GM21381 (cell line): ENCODE data around the gene BTBD9.

Source experiments
- ATAC-seq: cut with Tn5 transposase; IDR thresholded peaks from one replicate; pipeline ENCODE4 v1.9.1; 2021; ENCODE audit warnings: mild to moderate bottlenecking, moderate library complexity; ENCODE audit not compliant: unreplicated experiment

BTBD9 gene

DNA sequence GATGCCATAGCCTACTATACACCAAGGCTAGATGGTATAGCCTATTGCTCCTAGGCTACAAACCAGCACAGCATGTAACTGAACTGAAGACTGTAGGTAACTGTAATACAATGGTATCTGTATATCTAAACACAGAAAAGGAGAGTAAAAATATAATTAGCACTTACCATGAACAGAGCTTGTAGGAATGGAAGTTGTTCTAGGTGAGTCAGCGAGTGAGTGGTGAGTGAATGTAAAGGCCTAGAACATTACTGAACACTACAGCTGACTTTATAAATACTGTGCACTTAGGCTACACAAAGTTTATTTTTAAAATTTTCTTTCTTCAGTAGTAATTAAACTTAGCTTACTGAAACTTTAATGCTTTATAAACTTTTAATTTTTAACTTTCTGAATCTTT, 129.5 kb downstream of the BTBD9 start:
- ATAC-seq = no peak

DNA sequence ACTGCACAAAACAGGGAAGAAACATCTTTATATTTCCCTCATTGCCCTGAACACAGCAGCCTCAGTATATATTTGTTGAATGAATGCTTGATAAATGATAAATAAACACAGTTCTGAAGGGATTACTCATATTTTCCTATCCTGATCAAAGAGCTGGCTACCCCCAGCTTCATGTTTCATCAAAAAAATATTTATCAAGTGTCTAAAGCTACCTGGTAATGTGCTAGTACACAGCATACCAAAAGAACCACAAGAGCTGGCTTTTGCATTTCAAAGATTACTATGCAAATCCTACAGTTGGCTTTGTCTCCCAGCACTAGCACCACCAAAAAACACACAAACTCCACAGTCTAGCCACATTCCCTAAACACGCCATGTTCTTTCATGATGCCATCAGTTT, 130.0 kb downstream of the BTBD9 start:
- ATAC-seq = no peak

DNA sequence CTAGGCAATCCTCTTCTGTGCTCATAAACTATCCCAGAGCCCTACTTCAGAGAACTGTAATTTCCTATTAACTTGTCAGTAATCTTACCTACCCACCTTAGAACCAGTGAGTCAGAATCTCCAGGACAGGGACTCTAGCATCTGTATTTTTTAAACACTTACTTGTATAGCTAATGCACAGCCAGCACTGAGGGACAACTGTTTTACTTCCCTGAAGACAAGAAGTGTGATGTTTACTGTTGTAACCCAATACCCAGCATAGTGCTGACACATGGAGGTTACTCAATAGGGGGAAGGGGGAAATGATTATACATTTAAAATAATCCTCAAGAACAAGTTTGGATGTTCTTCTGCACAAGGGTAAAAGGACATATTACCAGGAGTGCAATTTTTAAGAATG, 130.8 kb downstream of the BTBD9 start:
- no peak for ATAC-seq

DNA sequence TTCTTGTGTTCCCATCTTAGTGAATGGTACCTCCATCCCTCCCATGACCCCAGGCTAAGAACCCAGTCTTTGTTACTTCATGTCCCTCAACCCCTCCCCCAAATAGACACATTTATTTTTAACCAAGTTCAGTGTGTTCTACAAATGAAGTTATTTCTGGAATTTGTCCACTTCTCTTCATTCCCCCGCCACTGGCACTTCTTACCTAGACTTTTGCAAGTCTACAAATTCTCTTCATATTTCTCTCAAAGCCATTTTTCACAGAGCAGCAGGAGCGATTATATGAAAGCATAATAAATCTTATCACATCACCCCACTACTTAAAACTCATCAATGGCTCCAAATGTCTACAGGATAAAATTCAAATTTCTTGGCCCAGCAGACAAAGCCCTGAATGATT, 131.4 kb downstream of the BTBD9 start:
- no peak for ATAC-seq

DNA sequence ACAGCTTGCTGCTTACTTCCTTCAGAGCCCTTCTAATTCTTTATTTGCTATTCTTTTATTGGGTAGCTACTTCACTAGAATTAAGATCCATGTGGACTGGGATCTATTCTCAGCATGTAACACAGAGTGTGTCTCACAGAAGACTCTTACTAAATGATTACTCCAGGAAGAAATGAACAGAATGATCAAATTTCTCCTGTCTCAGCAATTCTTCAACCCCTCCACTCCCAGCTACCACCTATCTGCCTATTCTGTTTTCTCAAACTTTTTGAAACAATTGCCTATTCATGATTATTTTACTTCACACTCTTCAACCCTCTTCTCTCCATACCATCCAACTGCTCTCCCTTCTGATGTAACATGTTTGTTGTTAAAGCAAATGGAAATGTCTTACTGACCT, 132.6 kb downstream of the BTBD9 start:
- no peak for ATAC-seq

DNA sequence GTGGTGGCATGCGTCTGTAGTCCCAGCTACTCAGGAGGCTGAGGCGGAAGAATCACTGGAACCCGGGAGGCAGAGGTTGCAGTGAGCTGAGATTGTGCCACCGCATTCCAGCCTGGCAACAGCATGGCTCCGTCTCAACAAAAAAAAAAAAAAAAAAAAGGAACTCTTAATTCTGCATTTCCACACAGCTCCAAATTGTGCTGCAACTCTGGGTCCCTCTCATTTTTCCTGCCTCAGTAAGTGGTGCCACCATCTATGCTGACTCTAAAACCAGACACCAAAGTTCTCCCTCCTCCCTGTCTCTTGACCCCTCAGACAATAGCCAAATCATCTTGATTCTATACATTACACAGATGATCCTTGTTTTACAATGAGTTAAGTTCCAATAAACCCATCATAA, 133.9 kb downstream of the BTBD9 start:
- no peak for ATAC-seq

DNA sequence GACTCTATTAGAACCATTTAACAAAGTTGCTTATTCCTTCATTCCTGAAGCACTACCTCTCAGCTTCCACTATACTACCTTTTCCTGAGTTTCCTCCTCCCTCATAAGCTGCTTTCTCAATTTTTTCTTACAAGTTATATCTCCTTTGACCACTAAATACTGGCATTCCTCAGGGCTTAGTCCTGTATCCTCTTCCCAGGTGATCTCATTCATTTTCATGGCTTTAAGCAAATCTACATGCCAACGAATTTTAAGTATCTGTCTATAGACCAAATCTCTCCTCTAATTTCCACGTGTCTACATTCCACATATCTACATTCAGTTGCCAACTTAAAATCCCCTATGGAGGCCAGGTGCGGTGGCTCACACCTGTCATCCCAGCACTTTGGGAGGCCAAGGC, 134.7 kb downstream of the BTBD9 start:
- ATAC-seq = no peak

DNA sequence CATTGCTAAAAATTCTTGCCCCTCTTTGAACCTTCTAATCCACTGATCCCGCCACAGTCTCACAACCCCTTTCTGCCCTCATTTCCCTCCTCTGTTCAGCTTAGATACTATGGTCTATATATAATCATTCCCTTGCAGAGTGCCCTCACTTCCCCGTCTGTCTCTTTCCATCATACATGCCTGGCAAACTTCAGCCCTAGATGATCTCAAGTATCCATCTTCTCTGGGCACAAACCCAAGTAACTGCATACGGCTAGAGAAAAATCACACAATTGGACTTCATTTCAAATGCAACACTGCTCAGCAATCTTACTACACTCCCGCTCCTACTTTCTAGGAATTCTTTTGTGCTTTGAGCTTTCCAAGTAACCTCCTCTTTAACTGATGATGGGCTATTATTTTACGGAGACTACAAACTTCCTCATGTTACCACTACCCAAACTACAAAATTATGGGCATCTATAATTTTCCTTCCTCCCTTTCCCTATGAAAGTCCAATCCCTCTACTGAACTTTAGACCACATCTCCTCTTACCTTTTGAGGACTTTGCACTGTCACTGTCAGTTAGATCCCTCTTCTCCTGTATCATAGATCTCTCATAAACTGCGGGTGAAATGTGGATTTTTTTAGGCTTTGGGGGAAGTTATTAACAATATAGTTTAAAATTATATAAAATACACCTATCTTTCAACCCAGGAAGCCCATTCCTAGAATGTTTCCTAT, 135.6 kb downstream of the BTBD9 start:
- no peak for ATAC-seq

DNA sequence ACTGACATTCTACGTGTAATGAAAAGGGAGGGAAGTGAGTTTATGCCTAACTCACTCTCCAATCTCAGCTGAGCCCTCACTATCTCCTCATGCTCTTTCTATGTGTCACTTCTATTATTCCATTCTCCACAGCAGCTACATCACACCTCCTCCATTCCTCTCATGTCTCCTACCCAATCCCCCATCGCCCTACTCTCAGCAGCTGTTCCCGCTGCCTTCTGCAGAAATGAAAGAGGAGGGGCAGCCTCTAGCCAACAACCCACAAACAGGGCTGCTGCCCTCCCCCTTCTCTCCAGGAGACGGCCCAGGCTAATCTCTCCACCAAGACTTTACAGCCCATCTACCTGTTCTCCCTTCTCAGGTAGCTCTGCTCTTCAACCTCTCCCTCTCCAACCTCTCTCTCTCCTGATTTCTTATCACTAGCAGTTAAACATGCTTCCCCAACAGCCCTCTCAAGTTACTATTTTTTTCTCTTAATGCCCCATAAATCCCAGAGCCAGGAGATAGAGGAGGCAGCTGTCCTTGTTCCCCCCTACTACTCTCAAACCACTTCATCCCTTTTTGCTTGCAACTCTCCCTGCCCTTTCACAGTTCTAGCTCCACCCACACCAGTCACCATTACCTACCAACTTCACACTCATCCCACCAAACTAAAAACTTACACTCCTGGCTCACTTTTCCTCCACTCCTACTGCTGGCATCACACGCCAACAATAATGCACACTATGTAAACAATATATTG, 136.5 kb downstream of the BTBD9 start:
- ATAC-seq = no peak

DNA sequence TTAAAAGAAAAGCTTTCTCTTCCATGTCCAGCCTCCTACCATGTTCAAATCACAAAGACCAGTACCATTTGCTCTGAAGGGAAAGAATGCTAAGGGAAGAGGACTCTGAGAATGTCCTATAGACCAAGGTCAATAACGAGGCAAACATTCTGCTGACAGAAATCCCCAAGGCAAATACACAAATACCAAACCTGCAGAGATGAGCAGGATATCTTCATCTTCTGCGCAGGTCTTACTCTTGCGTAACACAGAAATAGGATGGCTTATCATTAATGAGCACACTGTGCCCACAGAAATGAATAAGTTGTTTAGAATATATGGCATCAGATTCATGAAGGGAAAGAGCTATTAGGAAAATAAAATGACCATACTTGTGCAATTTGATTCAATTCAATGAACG, 137.3 kb downstream of the BTBD9 start:
- no peak for ATAC-seq

DNA sequence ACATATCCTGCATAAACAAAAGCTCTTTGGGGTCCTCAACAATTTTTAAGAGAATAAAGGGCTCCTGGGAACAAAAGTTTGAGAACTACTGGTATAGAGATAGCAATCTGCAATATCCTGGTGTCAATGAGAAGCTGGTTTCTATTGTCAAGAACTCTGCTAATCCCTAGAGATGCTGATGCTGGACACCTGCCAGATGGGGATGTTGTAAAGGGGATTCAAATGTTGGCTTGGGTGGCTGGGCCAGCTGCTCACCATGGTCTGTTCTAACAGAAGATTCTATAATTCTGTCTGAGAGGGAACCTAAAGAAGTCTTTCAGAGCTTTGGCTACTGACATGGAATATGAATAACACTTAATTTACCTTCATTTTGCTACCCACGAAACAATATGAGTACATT, 137.8 kb downstream of the BTBD9 start:
- no peak for ATAC-seq

DNA sequence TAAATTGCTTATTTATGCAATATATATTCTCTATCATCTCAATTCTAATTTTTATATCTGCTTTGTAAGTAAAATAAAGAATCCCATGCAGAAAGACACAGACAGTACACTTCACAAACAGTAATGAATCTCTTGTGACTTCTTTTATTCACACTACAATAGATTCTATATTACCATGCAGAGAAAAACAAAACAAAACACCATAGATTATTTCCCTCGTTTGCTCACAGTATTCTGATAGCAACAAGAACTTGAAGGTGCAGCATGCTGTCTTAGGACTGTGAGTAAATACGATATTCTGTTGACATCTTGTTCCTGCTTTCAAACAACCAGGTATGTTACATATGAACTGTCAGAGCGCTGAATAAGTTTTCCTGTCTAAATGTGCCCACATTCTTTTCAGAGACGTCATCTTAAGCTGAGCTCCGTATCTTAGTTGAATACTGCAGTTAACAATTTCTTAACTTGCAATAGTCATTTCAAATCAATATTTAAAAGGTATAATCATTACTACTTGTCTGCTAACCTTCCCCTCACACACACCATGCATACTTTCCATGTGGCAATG, 140.1 kb downstream of the BTBD9 start:
- no peak for ATAC-seq

DNA sequence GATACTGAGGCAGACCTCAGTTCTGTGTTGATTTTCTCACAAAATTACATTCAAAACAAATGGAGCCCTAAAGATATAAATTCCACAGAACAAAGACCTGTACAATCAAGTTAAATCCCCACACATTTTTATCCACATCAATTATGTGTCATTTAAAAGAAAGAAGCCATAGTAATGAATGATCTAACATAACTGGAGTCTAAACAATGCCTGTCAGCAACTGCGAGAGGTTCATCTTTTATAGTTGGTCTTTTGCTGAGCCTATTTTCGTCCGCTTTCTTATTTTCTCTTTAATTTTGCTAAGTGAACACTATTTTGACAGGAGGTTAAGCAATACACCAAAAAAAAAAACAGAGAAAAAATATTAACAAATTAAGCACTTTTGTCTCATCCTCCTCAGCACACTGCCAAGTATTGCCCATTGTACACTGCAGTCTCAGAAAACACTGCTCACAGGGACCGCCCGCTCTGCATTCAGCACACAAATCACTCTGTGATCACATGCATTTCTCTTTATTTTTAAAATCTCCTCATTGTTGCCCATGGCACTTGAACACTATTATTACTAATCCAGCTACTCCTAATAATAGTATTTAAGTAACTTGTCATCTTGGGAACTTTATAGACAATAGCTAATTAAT, 140.8 kb downstream of the BTBD9 start:
- ATAC-seq = no peak

DNA sequence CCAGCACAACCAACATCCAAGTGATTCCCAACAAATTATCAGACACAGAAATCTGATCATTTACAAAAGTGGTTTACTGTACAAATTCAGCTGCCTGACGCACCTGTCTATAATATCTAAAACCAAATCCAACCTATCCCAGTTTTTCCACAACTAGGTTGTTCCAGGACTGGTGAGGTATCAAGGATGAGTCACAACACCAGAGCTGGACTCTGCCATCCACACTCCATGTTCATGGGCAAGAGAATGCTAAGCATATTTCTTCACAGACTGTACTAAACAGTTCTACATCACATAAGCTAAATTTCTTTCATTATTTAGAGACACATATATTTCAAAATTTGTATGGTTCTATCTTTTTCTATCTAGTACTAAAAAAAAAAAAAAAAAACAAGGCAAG, 141.6 kb downstream of the BTBD9 start:
- no peak for ATAC-seq

DNA sequence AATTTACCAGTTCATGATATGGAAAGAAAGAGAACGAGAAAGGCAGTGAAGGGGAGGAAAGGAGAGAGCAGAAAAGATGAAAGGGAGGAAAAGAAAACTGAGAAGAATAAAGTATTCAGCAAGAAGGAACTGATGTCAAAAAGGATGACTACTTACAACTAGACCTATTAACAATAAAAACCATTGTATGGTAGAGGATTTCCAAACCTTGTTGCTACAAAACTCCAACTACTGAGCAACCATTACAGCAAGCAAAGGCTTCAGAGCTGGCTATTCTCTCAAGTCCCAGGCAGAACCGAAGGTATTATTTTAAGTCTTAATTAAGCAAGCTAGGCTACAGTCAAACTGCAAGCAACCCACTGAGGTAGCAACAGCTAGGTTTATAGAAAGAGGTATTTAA, 142.2 kb downstream of the BTBD9 start:
- ATAC-seq = no peak

DNA sequence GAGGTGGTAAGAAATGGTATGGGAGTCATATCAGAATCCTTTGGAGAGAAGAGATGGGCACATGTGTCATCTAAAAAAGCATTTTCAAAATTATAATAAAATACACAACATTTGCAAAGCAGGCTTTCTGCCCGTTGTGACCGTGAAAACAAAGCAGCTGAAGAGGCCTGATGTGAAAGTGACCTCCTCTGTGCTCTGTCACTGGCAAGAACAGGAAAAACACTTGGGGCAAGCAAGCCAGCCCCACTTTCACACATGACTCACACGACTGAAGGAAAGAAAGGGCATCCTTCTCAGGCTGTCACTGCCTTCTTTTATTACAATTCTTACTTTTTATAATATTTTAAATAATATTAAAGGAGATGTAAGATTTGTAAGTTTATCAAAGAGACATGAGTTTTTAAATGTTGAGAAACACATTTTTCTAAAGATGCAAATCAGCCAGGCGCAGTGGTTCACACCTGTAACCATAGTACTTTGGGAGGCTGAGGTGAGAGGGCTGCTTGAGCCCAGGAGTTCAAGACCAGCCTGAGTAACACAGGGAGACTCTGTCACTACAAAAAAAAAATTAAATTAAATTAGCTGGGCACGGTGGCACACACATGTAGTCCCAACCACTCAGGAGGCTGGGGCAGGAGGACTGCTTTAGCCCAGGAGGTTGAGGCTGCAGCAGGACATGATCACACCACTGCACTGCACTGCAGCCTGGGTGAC, 143.7 kb downstream of the BTBD9 start:
- no peak for ATAC-seq

DNA sequence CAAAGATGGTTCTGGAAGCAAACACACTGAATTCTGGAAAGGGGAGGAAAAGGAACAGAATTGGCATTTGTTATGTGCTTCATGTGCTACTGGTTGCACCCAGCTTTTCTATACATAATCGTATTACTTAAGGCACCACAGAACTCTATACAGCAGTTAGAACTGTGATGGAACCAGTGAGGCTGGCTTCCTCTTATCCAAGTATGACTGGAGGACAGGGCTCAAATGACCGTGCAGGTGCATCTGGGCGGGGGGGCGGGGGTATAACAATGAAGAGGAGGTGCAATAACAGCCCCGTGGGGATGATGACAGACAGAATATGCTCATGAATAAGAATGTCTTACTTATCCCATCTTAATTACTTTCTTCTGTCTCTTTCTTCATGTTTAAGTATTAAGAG, 144.2 kb downstream of the BTBD9 start:
- ATAC-seq = no peak

DNA sequence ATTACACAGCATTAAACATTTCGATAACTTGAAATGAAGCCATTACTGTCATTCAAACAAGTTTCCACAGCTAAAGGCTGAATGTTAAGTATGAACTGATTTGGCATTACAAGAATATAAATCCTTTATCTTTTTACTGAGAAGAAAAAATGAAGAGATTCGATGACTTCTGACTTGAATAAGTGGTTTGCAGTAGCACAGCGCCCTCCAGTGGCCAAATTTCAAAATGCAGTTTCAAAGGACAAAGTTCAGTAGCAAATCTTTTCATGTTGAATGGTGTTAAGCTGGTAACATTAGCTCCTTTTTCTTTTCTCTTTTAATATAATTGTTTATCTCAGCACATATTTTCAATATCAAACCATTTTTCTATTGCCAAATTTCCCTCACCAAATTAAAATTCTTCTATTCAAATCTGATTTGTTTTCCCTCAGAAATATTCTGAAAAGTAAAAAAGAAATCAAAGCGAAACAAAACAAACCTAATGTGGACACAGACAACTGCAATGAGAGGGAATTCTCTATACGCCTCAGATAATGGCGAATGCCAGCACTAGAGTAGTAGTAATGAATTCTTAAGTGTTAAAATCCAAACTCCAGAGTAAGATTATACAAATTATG, 145.7 kb downstream of the BTBD9 start:
- no peak for ATAC-seq

DNA sequence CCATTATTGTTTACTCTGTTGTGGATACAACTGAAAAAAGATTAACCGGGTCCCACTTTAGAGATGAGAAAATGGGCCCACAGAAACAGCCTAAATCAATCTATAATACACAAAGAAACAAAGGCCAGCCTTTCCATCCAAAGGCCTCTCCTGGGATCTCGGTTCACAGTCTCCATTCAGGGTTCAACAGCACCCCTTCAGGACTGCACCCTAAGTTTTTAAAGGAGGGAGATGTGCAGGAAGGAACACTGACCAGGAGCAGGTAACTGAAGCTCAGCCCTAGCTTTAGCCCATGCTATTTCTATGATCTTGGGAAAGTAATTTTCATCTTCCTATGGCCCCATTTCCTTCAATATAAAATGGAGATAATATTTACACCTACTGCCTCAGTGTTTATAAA, 147.7 kb downstream of the BTBD9 start:
- no peak for ATAC-seq

DNA sequence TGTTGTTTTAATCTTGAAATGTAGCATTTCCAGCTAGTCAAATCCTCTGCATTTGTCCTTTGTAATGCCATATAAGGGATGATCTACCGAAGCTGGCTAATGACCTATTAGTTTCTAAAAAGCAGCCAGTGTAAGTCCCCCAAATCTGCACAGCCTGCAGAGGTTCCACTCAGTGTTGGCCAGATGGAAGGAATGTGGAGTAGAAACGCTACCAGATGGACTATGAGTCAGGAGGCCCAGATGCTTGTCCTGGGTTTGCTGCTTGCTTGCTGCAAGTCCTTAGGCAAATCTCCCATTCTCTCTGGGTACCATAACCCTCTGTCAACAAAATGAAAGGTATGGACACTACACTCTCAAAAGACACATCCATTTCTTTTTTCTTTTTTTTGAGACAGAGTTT, 149.8 kb downstream of the BTBD9 start:
- no peak for ATAC-seq

DNA sequence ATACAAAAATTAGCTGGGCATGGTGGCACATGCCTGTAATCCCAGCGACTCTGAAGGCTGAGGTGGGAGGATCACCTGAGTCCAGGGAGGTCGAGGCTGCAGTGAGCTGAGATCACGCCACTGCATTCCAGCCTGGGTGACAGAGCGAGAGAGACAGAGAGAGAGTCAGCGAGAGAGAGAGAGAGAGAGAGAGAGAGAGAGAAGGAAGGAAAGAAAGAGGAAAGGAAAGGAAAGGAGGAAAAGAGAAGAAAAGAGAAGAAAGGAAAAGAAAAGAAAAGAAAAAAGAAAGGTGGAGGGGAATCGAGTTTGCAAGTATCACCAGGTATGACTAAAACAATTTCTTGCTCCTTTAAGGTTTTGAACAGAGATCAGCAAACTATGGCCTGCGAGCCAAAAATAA, 152.3 kb downstream of the BTBD9 start:
- no peak for ATAC-seq
